ENCODE measurements around the gene CCDC201.

The CCDC201 gene

GRCh38 chr7:45885264-45885882, 12.5 kb upstream of the CCDC201 start:
- TF ChIP-seq, protein P1, sequence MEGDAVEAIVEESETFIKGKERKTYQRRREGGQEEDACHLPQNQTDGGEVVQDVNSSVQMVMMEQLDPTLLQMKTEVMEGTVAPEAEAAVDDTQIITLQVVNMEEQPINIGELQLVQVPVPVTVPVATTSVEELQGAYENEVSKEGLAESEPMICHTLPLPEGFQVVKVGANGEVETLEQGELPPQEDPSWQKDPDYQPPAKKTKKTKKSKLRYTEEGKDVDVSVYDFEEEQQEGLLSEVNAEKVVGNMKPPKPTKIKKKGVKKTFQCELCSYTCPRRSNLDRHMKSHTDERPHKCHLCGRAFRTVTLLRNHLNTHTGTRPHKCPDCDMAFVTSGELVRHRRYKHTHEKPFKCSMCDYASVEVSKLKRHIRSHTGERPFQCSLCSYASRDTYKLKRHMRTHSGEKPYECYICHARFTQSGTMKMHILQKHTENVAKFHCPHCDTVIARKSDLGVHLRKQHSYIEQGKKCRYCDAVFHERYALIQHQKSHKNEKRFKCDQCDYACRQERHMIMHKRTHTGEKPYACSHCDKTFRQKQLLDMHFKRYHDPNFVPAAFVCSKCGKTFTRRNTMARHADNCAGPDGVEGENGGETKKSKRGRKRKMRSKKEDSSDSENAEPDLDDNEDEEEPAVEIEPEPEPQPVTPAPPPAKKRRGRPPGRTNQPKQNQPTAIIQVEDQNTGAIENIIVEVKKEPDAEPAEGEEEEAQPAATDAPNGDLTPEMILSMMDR (IDR thresholded peaks at IDR 0.05; ENCODE audit: low read depth, low read length), result no peak
- in situ Hi-C loops (cut with HindIII; ENCODE audit: low sequenced_read_pairs), result no loop called here
- H3K4me3 ChIP-seq (ENCODE audit: low read depth, low read length), result no peak overlapping the region
- peak; percentile 53 for DNase-seq (ENCODE audit: low read depth, low spot score)

DNA sequence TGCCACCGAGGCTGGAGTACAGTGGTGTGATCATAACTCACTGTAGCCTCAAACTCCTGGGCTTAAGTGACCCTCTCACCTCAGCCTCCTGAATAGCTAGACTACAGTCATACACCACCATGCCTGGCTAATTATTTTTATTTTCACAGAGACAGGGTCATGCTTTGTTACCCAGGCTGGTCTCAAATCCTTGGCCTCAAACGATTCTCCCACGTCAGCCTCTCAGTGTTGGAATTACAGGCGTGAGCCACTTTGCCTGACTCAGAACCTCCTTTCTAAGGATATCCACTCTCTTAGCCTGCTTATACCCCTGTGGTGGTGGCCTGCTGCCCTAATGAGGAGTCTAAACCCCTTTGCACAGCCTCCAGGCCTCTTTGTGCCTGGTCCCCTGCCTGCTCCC, 11.3 kb upstream of the CCDC201 start:
- TF ChIP-seq, protein P1 (IDR thresholded peaks at IDR 0.05; ENCODE audit: low read depth, low read length), result no peak
- DNase-seq (ENCODE audit: low read depth, low spot score), result no peak
- H3K4me3 ChIP-seq (ENCODE audit: low read depth, low read length), result no peak overlapping the region
- in situ Hi-C loops (cut with HindIII; ENCODE audit: low sequenced_read_pairs), result no loop called here

DNA sequence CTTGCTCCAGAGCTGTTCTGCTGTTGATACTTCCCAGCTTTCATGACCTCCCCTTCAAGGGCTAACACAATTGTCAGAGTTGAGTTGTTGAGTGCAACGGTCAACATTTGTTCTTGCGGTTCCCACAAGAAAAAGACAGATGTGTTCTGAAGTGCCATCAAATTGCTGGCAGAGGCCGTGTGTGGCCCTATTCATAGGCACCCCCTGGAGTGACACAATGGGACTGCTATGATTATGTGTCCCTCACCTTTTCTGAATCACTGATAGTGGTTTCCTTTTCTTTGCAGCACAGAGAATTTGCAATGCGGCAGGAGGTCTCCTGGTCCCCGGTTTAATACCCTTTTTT, 9.6 kb upstream of the CCDC201 start:
- in situ Hi-C loops (cut with HindIII; ENCODE audit: low sequenced_read_pairs), result no loop called here
- H3K4me3 ChIP-seq (ENCODE audit: low read depth, low read length), result no peak overlapping the region
- DNase-seq (ENCODE audit: low read depth, low spot score), result no peak
- TF ChIP-seq, protein P1 (IDR thresholded peaks at IDR 0.05; ENCODE audit: low read depth, low read length), result no peak

- DNase-seq (ENCODE audit: low read depth, low spot score), result peak; percentile 66
- TF ChIP-seq, protein P1 (IDR thresholded peaks at IDR 0.05; ENCODE audit: low read depth, low read length), result no peak
- no peak overlapping the region for H3K4me3 ChIP-seq (ENCODE audit: low read depth, low read length)
- in situ Hi-C loops (cut with HindIII; ENCODE audit: low sequenced_read_pairs), result no loop called here
Measured at GRCh38 chr7:45881759-45882464, 9.0 kb upstream of the CCDC201 start.

DNA sequence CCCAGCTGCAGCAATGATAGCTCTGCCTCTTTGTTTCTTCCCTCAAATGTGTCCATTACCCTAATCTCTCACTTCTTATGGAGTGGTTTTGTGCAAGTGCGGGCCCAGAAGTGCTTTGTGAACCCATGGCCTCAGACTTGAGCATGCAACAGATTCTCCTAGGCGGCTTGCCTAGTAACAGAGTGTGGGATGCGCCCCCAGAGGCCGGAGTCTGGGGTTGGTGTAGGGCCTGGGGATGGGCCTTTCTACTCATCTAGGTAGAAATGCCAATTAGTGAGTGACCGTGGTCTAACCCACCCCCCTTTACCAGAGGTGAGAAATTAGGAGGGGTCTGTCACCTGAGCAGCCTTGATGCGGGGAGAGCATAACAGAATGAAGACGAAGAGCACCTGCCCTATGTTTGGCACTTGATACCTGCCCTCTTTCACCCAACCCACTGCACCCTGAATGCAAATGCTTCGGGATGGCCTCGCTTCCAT, 8.4 kb upstream of the CCDC201 start:
- TF ChIP-seq, protein P1 (IDR thresholded peaks at IDR 0.05; ENCODE audit: low read depth, low read length), result no peak
- in situ Hi-C loops (cut with HindIII; ENCODE audit: low sequenced_read_pairs), result no loop called here
- no peak for DNase-seq (ENCODE audit: low read depth, low spot score)
- H3K4me3 ChIP-seq (ENCODE audit: low read depth, low read length), result no peak overlapping the region

GRCh38 chr7:45880433-45880860, 7.6 kb upstream of the CCDC201 start:
- DNase-seq (ENCODE audit: low read depth, low spot score), result no peak
- in situ Hi-C loops (cut with HindIII; ENCODE audit: low sequenced_read_pairs), result no loop called here
- TF ChIP-seq, protein P1 (IDR thresholded peaks at IDR 0.05; ENCODE audit: low read depth, low read length), result no peak
- no peak overlapping the region for H3K4me3 ChIP-seq (ENCODE audit: low read depth, low read length)
